ENCODE measurements around the gene CARMIL3.

CARMIL3 gene

GRCh38 chr14:24072881-24073877 is 21.4 kb downstream of the CARMIL3 start:
- H3K79me1 ChIP-seq (ENCODE audit: low read depth, low read length), result no peaks in the 10 kb centered on the region
- no peak overlapping the region for H2BK12ac ChIP-seq (ENCODE audit: low read length)
- DNase-seq (ENCODE audit: low spot score), result no peak
- no peaks in the 10 kb centered on the region for H3K9me3 ChIP-seq (replicated peaks in 1 of 2; ENCODE audit: control insufficient read depth in 2 of 2, insufficient read depth in 1 of 2, low read depth in 1 of 2, low read length in 2 of 2)
- H3K18ac ChIP-seq (ENCODE audit: low read length), result no peak overlapping the region
- peaks cover 0 to 5% of the 10 kb centered on the region in 2 donors for H3K4me1 ChIP-seq (ENCODE audit: control insufficient read depth in 2 of 2, insufficient read depth in 1 of 2, low read depth in 1 of 2, low read length in 2 of 2)
- H3K4ac ChIP-seq (ENCODE audit: low read length), result peak overlapping the region; percentile 24
- no peak overlapping the region for H3K27ac ChIP-seq (replicated peaks; ENCODE audit: low read length)
- no peak overlapping the region for H3K4me2 ChIP-seq (ENCODE audit: insufficient read depth, low read length, poor library complexity, severe bottlenecking)
- peak overlapping the region; percentile 60 for H2AK5ac ChIP-seq (ENCODE audit: low read depth, low read length)
- no peak overlapping the region for H3K4me3 ChIP-seq (ENCODE audit: low read length in 2 of 2)
- no peak overlapping the region for H2BK120ac ChIP-seq (ENCODE audit: low read depth, low read length)
- no peak overlapping the region for H4K91ac ChIP-seq (ENCODE audit: low read depth, low read length, poor library complexity)
- peak overlapping the region; percentile 26 for H3K14ac ChIP-seq (ENCODE audit: low read length)
- H4K8ac ChIP-seq (ENCODE audit: low read depth, low read length), result no peak overlapping the region
- H3K9ac ChIP-seq (ENCODE audit: low read depth, low read length, poor library complexity), result no peak overlapping the region
- no CpG with 5 or more reads among the region's 26 CpGs for WGBS, 2 donors (ENCODE audit: extremely low coverage in 2 of 2, insufficient read length in 2 of 2, insufficient replicate concordance in 1 of 2)
- H3K27me3 ChIP-seq (ENCODE audit: control insufficient read depth in 3 of 3, insufficient read depth in 3 of 3, low read depth in 1 of 3, low read length in 3 of 3), result peaks cover 0 to 48% (median 0%) of the 10 kb centered on the region in 3 experiments
- peak overlapping the region; percentile 50 for H2BK15ac ChIP-seq (ENCODE audit: low read length)
- peak overlapping the region; percentile 34 for H2BK5ac ChIP-seq (ENCODE audit: low read length)
- H2AFZ ChIP-seq (ENCODE audit: low read length), result no peak overlapping the region
- H3K36me3 ChIP-seq (replicated peaks in 1 of 2; ENCODE audit: control insufficient read depth in 2 of 2, insufficient read depth in 2 of 2, low read length in 2 of 2), result no peaks in the 10 kb centered on the region
- peak overlapping the region; percentile 13 for H3K23ac ChIP-seq (ENCODE audit: low read depth, low read length, poor library complexity)

DNA sequence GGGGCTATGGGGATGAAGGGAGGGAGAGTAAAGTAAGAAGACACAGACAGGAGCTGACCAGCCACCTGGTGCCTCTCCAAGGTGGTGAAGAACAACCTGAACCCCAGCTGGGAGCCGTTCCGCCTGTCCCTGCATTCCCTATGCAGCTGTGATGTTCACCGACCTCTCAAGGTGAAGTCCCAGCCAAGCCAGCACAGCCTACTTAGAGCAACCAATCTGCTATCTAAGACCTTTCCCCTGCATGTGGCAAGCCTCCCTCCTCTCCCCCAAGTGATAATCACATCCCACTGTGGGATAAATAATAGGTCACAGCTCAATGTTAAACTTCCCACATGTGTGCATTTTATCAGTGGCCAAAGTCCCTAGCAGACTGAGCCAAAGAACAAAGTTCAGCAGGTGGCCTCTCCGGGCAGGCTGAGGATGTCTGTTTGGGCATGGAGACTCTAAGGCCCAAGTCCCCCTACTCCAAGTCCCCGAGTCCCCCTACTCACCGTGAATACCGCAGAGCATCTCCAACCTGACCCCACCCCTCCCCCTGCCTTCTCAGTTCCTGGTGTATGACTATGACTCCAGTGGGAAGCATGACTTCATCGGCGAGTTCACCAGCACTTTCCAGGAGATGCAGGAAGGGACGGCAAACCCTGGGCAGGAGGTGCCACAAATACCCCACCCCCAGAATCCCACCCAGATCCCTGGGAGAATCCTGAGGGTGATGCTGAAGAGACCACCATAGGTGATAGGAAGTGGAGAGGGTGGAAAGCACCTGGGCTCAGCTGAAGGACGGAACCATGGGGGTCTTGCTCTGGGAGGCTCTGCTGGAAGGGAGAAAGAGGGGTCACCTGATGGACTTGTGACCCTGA is 23.0 kb downstream of the CARMIL3 start:
- Histone ChIP-seq H2AFZ (ENCODE audit: low read length) (no peak overlapping the region), H2AK5ac (ENCODE audit: low read depth, low read length) (no peak overlapping the region), H3K18ac (ENCODE audit: low read length) (no peak overlapping the region), H3K14ac (ENCODE audit: low read length) (no peak overlapping the region), H3K4me3 (ENCODE audit: low read length in 2 of 2) (no peak overlapping the region), H3K4me1 (ENCODE audit: control insufficient read depth in 2 of 2, insufficient read depth in 1 of 2, low read depth in 1 of 2, low read length in 2 of 2) (peaks cover 14 to 16% of the 10 kb centered on the region in 2 donors), H3K27me3 (ENCODE audit: control insufficient read depth in 3 of 3, insufficient read depth in 3 of 3, low read depth in 1 of 3, low read length in 3 of 3) (peaks cover 0 to 61% (median 0%) of the 10 kb centered on the region in 3 experiments), H2BK15ac (ENCODE audit: low read length) (no peak overlapping the region), H3K36me3 (replicated peaks in 1 of 2; ENCODE audit: control insufficient read depth in 2 of 2, insufficient read depth in 2 of 2, low read length in 2 of 2) (no peaks in the 10 kb centered on the region), H3K9ac (ENCODE audit: low read depth, low read length, poor library complexity) (no peak overlapping the region), H2BK120ac (ENCODE audit: low read depth, low read length) (no peak overlapping the region), H3K4ac (ENCODE audit: low read length) (no peak overlapping the region), H2BK5ac (ENCODE audit: low read length) (no peak overlapping the region), H4K8ac (ENCODE audit: low read depth, low read length) (no peak overlapping the region), H2BK12ac (ENCODE audit: low read length) (no peak overlapping the region), H4K91ac (ENCODE audit: low read depth, low read length, poor library complexity) (no peak overlapping the region), H3K27ac (replicated peaks; ENCODE audit: low read length) (no peak overlapping the region), H3K79me1 (ENCODE audit: low read depth, low read length) (no peaks in the 10 kb centered on the region), H3K23ac (ENCODE audit: low read depth, low read length, poor library complexity) (no peak overlapping the region), H3K9me3 (replicated peaks in 1 of 2; ENCODE audit: control insufficient read depth in 2 of 2, insufficient read depth in 1 of 2, low read depth in 1 of 2, low read length in 2 of 2) (no peaks in the 10 kb centered on the region), H3K4me2 (ENCODE audit: insufficient read depth, low read length, poor library complexity, severe bottlenecking) (no peak overlapping the region)
- no CpG with 5 or more reads among the region's 11 CpGs for WGBS, 2 donors (ENCODE audit: extremely low coverage in 2 of 2, insufficient read length in 2 of 2, insufficient replicate concordance in 1 of 2)
- no peak for DNase-seq (ENCODE audit: low spot score)

- H3K79me1 ChIP-seq (ENCODE audit: low read depth, low read length), result no peaks in the 10 kb centered on the region
- H3K4me1 ChIP-seq (ENCODE audit: control insufficient read depth in 2 of 2, insufficient read depth in 1 of 2, low read depth in 1 of 2, low read length in 2 of 2), result peaks cover 20 to 24% of the 10 kb centered on the region in 2 donors
- H2BK120ac ChIP-seq (ENCODE audit: low read depth, low read length), result no peak overlapping the region
- H2AK5ac ChIP-seq (ENCODE audit: low read depth, low read length), result peak overlapping the region; percentile 38
- peak overlapping the region; percentile 21 for H3K9ac ChIP-seq (ENCODE audit: low read depth, low read length, poor library complexity)
- no peak overlapping the region for H3K4me3 ChIP-seq (ENCODE audit: low read length in 2 of 2)
- no peak overlapping the region for H3K27ac ChIP-seq (replicated peaks; ENCODE audit: low read length)
- DNase-seq (ENCODE audit: low spot score), result no peak
- no peak overlapping the region for H3K4me2 ChIP-seq (ENCODE audit: insufficient read depth, low read length, poor library complexity, severe bottlenecking)
- no peaks in the 10 kb centered on the region for H3K36me3 ChIP-seq (replicated peaks in 1 of 2; ENCODE audit: control insufficient read depth in 2 of 2, insufficient read depth in 2 of 2, low read length in 2 of 2)
- H3K23ac ChIP-seq (ENCODE audit: low read depth, low read length, poor library complexity), result no peak overlapping the region
- H2BK5ac ChIP-seq (ENCODE audit: low read length), result peak overlapping the region; percentile 10
- no peak overlapping the region for H2BK12ac ChIP-seq (ENCODE audit: low read length)
- no peak overlapping the region for H4K8ac ChIP-seq (ENCODE audit: low read depth, low read length)
- H3K18ac ChIP-seq (ENCODE audit: low read length), result no peak overlapping the region
- H2BK15ac ChIP-seq (ENCODE audit: low read length), result no peak overlapping the region
- H3K27me3 ChIP-seq (ENCODE audit: control insufficient read depth in 3 of 3, insufficient read depth in 3 of 3, low read depth in 1 of 3, low read length in 3 of 3), result peaks cover 0 to 61% (median 0%) of the 10 kb centered on the region in 3 experiments
- no peak overlapping the region for H3K14ac ChIP-seq (ENCODE audit: low read length)
- no peaks in the 10 kb centered on the region for H3K9me3 ChIP-seq (replicated peaks in 1 of 2; ENCODE audit: control insufficient read depth in 2 of 2, insufficient read depth in 1 of 2, low read depth in 1 of 2, low read length in 2 of 2)
- no peak overlapping the region for H4K91ac ChIP-seq (ENCODE audit: low read depth, low read length, poor library complexity)
- no peak overlapping the region for H2AFZ ChIP-seq (ENCODE audit: low read length)
- H3K4ac ChIP-seq (ENCODE audit: low read length), result no peak overlapping the region
- WGBS, 2 donors (ENCODE audit: extremely low coverage in 2 of 2, insufficient read length in 2 of 2, insufficient replicate concordance in 1 of 2), result no CpG with 5 or more reads among the region's 11 CpGs
These were observed 23.9 kb downstream of the CARMIL3 start for GRCh38 chr14:24075485-24076301.

Measured in neuronal stem cell (in vitro differentiated cells).